Measurements from ENCODE around the gene CLEC16A.

DNA sequence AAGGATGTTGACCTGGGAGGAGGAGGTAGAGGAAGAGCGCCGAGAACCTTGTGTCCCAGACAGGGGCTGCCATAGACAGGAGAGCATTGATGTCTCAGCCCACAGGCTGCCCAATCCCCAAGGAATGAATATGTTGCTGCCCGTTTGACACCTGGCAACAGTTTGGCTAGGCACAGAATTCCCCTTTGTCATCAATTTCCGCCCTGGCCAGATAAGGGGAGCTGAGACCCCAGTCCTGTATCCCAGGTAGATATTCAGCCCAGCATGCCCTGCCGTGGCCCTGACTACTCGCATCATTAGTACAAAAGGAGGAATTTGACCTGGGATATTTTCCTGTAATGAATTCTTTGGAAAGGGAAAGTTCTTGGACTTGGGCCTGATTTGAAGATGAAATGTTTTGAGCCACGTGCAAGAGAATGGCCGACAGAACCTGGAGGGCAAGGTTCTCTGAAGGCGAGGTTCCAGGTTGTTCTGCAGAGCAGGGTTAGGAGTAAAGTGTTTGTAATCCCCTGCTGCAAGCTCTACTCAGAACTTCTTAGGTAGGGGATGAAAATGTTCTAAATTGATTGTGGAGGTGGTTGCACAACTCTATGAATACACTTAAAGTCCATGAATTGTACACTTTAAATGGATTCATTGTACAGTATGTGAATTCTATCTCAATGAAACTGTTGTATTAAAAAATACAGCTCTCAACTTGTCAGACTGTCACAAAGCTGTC lies 202.8 kb downstream of the CLEC16A start:
- no peak for TF ChIP-seq POLR2A (IDR thresholded peaks at IDR 0.05)
- TF ChIP-seq, protein P1, sequence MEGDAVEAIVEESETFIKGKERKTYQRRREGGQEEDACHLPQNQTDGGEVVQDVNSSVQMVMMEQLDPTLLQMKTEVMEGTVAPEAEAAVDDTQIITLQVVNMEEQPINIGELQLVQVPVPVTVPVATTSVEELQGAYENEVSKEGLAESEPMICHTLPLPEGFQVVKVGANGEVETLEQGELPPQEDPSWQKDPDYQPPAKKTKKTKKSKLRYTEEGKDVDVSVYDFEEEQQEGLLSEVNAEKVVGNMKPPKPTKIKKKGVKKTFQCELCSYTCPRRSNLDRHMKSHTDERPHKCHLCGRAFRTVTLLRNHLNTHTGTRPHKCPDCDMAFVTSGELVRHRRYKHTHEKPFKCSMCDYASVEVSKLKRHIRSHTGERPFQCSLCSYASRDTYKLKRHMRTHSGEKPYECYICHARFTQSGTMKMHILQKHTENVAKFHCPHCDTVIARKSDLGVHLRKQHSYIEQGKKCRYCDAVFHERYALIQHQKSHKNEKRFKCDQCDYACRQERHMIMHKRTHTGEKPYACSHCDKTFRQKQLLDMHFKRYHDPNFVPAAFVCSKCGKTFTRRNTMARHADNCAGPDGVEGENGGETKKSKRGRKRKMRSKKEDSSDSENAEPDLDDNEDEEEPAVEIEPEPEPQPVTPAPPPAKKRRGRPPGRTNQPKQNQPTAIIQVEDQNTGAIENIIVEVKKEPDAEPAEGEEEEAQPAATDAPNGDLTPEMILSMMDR (IDR thresholded peaks at IDR 0.05), result no peak

Measured in thyroid gland (tissue), 4 donors.